Prostate gland (tissue), 2 donors: ENCODE results near the gene INTS13. TPM values are rescaled to one million over a fixed set of nuclear protein-coding genes. Genes with fewer than 3 reads are reported as not detected.

Experiments used
- DNase-seq: peaks from one replicate; pipeline ENCODE4 v3.0.0-alpha.2; 2019; ENCODE audit warnings: low spot score
- H3K27ac ChIP-seq, 2 donors: fragments of 200-600 bp; sonication (generic); 2 replicates each; pipeline ENCODE4 v1.5.1; 2017 to 2019
- H3K27me3 ChIP-seq: fragments of 200-600 bp; sonication (generic); replicated peaks from 2 replicates; pipeline ENCODE4 v1.5.1; 2019; ENCODE audit not compliant: insufficient read depth
- H3K36me3 ChIP-seq, 2 donors: fragments of 200-600 bp; sonication (generic); 1 replicate in 1 of 2; 2 replicates in 1 of 2; pipeline versions ENCODE4 v1.5.1 to v1.8.1; 2017 to 2019
- H3K4me1 ChIP-seq: fragments of 200-600 bp; sonication (generic); replicated peaks from 2 replicates; pipeline ENCODE4 v1.5.1; 2019
- H3K4me3 ChIP-seq, 2 donors: fragments of 200-600 bp; sonication (generic); 2 replicates each; pipeline ENCODE4 v1.5.1; 2017 to 2019
- H3K9me3 ChIP-seq: fragments of 200-600 bp; sonication (generic); 2 replicates; pipeline ENCODE4 v1.5.1; 2017
- POLR2A ChIP-seq: fragments of 450-650 bp; IDR thresholded peaks from one replicate; pipeline ENCODE4 v1.6.1; 2016; ENCODE audit warnings: antibody characterized with exemption, mild to moderate bottlenecking
- POLR2AphosphoS5 ChIP-seq: sonication (generic); formaldehyde crosslinking; IDR thresholded peaks from one replicate; pipeline ENCODE4 v1.6.1; 2017; ENCODE audit warnings: antibody characterized with exemption
- WGBS: methylation state at CpG from one replicate; pipeline ENCODE4 v1.1.5; 2018; 5-methylcytosine and 5-hydroxymethylcytosine counted together
- intact Hi-C: fragments of 100-400 bp; cut with DNase I; formaldehyde crosslinking; loops from one replicate; pipeline ENCODE4 v1.14.2; 2022
- total RNA-seq, 2 donors: library from RNA; depleted of rRNA; stranded (reverse); fragments of >200 nt; gene quantifications; one replicate each; pipeline ENCODE4 v1.1.0, GENCODE V29; 2016
- TF ChIP-seq, protein P1 (sequence below), 4 experiments: fragments of 200-600 bp in 2 of 4; fragments of 450-650 bp in 2 of 4; sonication (generic) in 2 of 4; IDR thresholded peaks; 1 replicate in 3 of 4; 2 replicates in 1 of 4; pipeline ENCODE4 v1.5.1; 2016 to 2019; ENCODE audit warnings: antibody characterized with exemption in 4 of 4, mild to moderate bottlenecking in 2 of 4, moderate library complexity in 2 of 4

Gene INTS13
- total RNA-seq, 2 donors from 2014 or later = 22.1 to 23.5 TPM

DNA sequence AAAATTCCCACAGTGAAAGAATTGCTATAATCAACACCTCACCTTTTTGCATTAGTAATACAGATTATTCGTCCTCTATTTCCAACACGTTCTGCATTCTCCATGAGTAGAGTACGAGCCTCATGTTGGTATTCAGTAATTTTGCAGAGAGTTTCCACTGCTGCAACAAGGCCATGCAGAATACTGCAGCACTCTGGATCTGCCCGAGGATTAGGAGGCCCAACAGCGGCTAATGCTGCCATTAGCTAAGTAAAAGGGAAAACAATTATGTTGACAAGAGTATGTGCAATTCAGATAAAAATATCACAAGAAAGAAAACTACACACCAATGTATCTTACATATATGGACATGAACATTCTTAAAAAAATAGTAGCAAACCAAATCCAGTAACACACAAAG, 9.1 kb downstream of the INTS13 start:
- 92% methylated on average over 5 of the region's 5 CpGs for WGBS
- no peak overlapping the region for H3K27ac ChIP-seq
- no peaks in the 10 kb centered on the region for H3K4me1 ChIP-seq
- H3K36me3 ChIP-seq = no peaks in the 10 kb centered on the region
- H3K4me3 ChIP-seq = no peak overlapping the region
- peaks cover 2% of the 10 kb centered on the region for H3K27me3 ChIP-seq
- no peaks in the 10 kb centered on the region for H3K9me3 ChIP-seq
- DNase-seq = no peak
- intact Hi-C loops = no loop called here
- TF ChIP-seq, protein P1, sequence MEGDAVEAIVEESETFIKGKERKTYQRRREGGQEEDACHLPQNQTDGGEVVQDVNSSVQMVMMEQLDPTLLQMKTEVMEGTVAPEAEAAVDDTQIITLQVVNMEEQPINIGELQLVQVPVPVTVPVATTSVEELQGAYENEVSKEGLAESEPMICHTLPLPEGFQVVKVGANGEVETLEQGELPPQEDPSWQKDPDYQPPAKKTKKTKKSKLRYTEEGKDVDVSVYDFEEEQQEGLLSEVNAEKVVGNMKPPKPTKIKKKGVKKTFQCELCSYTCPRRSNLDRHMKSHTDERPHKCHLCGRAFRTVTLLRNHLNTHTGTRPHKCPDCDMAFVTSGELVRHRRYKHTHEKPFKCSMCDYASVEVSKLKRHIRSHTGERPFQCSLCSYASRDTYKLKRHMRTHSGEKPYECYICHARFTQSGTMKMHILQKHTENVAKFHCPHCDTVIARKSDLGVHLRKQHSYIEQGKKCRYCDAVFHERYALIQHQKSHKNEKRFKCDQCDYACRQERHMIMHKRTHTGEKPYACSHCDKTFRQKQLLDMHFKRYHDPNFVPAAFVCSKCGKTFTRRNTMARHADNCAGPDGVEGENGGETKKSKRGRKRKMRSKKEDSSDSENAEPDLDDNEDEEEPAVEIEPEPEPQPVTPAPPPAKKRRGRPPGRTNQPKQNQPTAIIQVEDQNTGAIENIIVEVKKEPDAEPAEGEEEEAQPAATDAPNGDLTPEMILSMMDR (IDR thresholded peaks at IDR 0.05) = no peak
- TF ChIP-seq POLR2A (no peak), POLR2AphosphoS5 (no peak)

DNA sequence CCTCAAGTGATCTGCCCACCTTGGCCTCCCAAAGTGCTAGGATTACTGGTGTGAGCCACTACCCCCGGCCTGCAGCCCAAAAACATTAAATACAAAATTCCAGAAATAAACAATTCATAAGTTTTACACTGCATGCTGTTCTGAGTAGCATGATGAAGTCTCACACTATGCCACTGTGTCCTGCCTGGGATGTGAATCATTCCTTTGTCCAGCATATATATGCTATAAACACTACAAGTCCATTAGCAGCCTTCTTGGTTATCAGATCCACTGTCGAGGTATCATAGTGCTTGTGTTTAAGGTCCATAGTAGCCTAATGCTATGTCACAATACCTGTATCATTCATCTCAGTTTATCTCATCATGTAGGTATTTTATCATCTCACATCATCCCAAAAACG, 15.9 kb downstream of the INTS13 start:
- H3K27me3 ChIP-seq = peaks cover 2% of the 10 kb centered on the region
- no peaks in the 10 kb centered on the region for H3K4me1 ChIP-seq
- no peak overlapping the region for H3K27ac ChIP-seq
- TF ChIP-seq, protein P1 (IDR thresholded peaks at IDR 0.05) = no peak
- TF ChIP-seq POLR2AphosphoS5 (no peak), POLR2A (no peak)
- H3K9me3 ChIP-seq = no peaks in the 10 kb centered on the region
- H3K36me3 ChIP-seq = no peaks in the 10 kb centered on the region
- intact Hi-C loops = no loop called here
- H3K4me3 ChIP-seq = no peak overlapping the region
- WGBS = 79% methylated on average over 3 of the region's 3 CpGs
- DNase-seq = no peak

DNA sequence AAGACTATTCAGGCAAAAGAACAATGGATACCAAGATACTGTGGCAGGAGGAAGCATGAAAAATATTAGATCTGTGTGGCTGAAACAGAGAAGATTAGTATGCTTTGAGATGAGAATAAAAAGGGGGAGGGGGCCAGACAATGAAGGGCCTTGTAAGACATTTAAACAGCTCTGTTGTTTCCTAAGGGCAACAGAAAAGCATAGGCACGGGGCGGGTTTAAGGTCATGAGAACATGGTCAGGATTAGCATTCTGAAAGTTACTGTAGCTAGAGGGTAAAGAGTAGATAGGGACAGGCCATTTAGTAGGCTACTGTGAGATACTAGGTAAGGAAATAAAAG, 18.6 kb downstream of the INTS13 start:
- Histone ChIP-seq H3K27me3 (no peaks in the 10 kb centered on the region), H3K36me3 (no peaks in the 10 kb centered on the region), H3K4me3 (no peak overlapping the region), H3K4me1 (no peaks in the 10 kb centered on the region), H3K27ac (no peak overlapping the region), H3K9me3 (no peaks in the 10 kb centered on the region)
- intact Hi-C loops = no loop called here
- no peak for DNase-seq
- WGBS = 91% methylated on average over 2 of the region's 2 CpGs
- TF ChIP-seq POLR2AphosphoS5 (no peak), POLR2A (no peak)
- TF ChIP-seq, protein P1 (IDR thresholded peaks at IDR 0.05) = no peak

DNA sequence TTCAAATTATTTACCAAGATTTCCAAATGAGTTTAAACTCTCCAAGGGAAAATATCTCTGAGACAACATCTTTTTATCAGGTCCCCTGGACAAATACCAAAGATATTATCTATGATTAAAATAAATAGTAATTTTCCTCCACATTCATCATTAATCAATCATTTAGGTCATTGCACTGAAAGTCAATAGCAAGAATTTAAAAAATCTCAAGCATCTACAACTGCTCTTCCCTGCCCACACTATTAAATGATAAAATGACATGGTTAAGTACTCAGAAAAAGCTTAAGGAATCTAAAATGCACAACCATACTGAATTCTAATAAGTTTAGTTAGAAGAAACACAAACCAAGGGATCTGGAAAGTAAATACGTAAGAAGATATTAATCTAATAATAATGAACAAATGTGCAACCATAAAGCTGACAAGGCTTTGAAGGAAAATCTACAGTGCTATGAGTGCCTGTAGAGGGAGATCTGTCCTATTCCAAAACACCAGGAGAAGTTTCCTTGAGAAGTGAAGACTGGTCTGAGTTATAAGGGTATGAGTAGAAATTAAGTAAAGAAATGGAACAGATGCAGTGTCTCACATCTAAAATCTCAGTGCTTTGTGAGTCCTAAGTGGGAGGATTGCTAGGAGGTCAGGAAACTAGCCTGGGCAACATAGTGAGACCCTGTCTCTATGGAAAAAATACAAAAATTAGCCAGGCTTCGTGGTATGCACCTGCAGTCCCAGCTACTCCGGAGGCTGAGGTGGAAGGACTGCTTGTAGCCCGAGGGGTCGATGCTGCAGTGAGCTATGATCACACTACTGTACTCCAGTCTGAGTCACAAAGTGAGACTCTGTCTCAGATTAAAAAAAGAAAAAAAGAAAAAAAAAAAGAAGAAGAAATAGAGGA, 19.2 kb downstream of the INTS13 start:
- H3K36me3 ChIP-seq = no peaks in the 10 kb centered on the region
- 69% methylated on average over 5 of the region's 5 CpGs for WGBS
- no peak overlapping the region for H3K27ac ChIP-seq
- no peaks in the 10 kb centered on the region for H3K27me3 ChIP-seq
- no peaks in the 10 kb centered on the region for H3K4me1 ChIP-seq
- intact Hi-C loops = no loop called here
- no peaks in the 10 kb centered on the region for H3K9me3 ChIP-seq
- no peak for DNase-seq
- TF ChIP-seq POLR2A = no peak
- TF ChIP-seq, protein P1 (IDR thresholded peaks at IDR 0.05) = peak in 2 of 4 experiments; percentile 35 to 36
- no peak overlapping the region for H3K4me3 ChIP-seq

DNA sequence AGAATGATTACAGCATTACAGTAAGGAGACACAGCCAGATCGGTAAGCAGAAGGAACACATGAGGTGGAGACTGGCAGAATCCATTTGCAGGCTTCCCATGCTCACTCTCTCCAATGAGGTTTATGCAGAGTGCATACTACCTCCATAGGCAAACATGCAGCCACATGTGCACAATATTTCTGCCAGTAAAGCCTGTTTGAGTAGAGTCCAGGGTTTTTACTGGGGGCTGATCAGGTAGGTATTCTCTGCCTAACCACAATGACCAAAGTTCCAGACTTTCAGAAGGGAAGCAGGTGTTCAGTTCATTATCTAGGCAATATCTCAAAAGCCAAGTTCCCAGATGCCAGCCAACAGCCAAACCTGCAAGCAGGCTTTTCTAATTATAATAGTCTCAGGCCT, 31.1 kb downstream of the INTS13 start:
- H3K27me3 ChIP-seq = no peaks in the 10 kb centered on the region
- DNase-seq = no peak
- H3K36me3 ChIP-seq = peaks cover 0 to 2% of the 10 kb centered on the region in 2 donors
- TF ChIP-seq, protein P1 (IDR thresholded peaks at IDR 0.05) = no peak
- TF ChIP-seq POLR2A (no peak), POLR2AphosphoS5 (no peak)
- H3K27ac ChIP-seq = no peak overlapping the region
- peaks cover 3% of the 10 kb centered on the region for H3K9me3 ChIP-seq
- H3K4me1 ChIP-seq = no peaks in the 10 kb centered on the region
- 29% methylated on average over 1 of the region's 1 CpG for WGBS
- no peak overlapping the region for H3K4me3 ChIP-seq
- intact Hi-C loops = no loop called here
